Activated CD8-positive, alpha-beta memory T cell treated with anti-CD3 and anti-CD28 coated beads for 48 hours (primary cell): ENCODE data around the gene SYVN1.

Experiments used
- DNase-seq, 3 experiments: peaks; one replicate each; pipeline ENCODE4 v3.0.0-alpha.2; 2020; ENCODE audit warnings: low read depth in 2 of 3, low spot score in 2 of 3

Gene SYVN1

GRCh38 chr11:65112546-65113360, 21.6 kb downstream of the SYVN1 start:
- DNase-seq: no peak

- DNase-seq: peak; percentile 76 to 89 (median 85)
Measured at GRCh38 chr11:65111744-65112545, 22.4 kb downstream of the SYVN1 start, which contains the start of gene TM7SF2. Gene TM7SF2 (plus strand): TSS chr11:65111872. CDS start chr11:65112016, 144 bp downstream.

GRCh38 chr11:65111159-65111743, 23.1 kb downstream of the SYVN1 start:
- DNase-seq: no peak

GRCh38 chr11:65110354-65110861, 23.9 kb downstream of the SYVN1 start:
- peak; percentile 83 to 100 (median 99) for DNase-seq

GRCh38 chr11:65109231-65110198, 24.8 kb downstream of the SYVN1 start:
- DNase-seq: no peak

- DNase-seq: no peak
Measured at GRCh38 chr11:65108469-65109123, 25.7 kb downstream of the SYVN1 start.

- no peak for DNase-seq
Measured at GRCh38 chr11:65107751-65108468, 26.4 kb downstream of the SYVN1 start.

- DNase-seq: no peak
Measured at GRCh38 chr11:65107078-65107477, 27.2 kb downstream of the SYVN1 start.

GRCh38 chr11:65104628-65105027, 29.7 kb downstream of the SYVN1 start:
- no peak for DNase-seq

GRCh38 chr11:65103476-65103875, 30.8 kb downstream of the SYVN1 start:
- no peak for DNase-seq

- no peak for DNase-seq
Measured at GRCh38 chr11:65102142-65103095, 31.9 kb downstream of the SYVN1 start.

GRCh38 chr11:65100674-65101350, 33.5 kb downstream of the SYVN1 start:
- no peak for DNase-seq

- DNase-seq: no peak
Measured at GRCh38 chr11:65096926-65097325, 37.4 kb downstream of the SYVN1 start.

GRCh38 chr11:65095974-65096806, 38.1 kb downstream of the SYVN1 start, which contains the start of gene VPS51:
Gene VPS51 (plus strand): TSS chr11:65096214. CDS start chr11:65096251, 37 bp downstream.
- DNase-seq: peak; percentile 60 to 73 (median 60)

- DNase-seq: no peak
Measured at GRCh38 chr11:65095427-65095826, 38.9 kb downstream of the SYVN1 start.

- no peak for DNase-seq
Measured at GRCh38 chr11:65090628-65091027, 43.7 kb downstream of the SYVN1 start.
